Kidney (tissue), 14 donors: Measurements from ENCODE around the gene TRAP1. TPM values are rescaled to one million over a fixed set of nuclear protein-coding genes. Genes with fewer than 3 reads are reported as not detected.
"Not testable (repeated sequence)": the region's sequence is repeated elsewhere in the genome, so short reads cannot be mapped to it uniquely, and the experiment has no call there.

Experiments
- DNase-seq, 5 donors: peaks; one replicate each; pipeline ENCODE4 v3.0.0-alpha.2; 2013 to 2020
- FAIRE-seq: peaks from 2 replicates; lab custom pipeline; 2012; peaks lifted over from hg19 to GRCh38; lab: Jason Lieb, UNC
- H3K27ac ChIP-seq, 2 donors: one replicate each; pipeline ENCODE4 v1.7.0; 2013; ENCODE audit warnings: low read depth in 2 of 2, low read length in 2 of 2, inconsistent platforms in 1 of 2
- H3K27me3 ChIP-seq: one replicate; pipeline ENCODE4 v1.7.1; 2013; ENCODE audit warnings: low read length, inconsistent platforms; ENCODE audit not compliant: control insufficient read depth, insufficient read depth
- H3K36me3 ChIP-seq, 3 donors: one replicate each; pipeline versions ENCODE4 v1.7.0 to v1.7.1; 2013; ENCODE audit warnings: low read length in 3 of 3, control low read depth in 1 of 3, inconsistent platforms in 1 of 3; ENCODE audit not compliant: insufficient read depth in 3 of 3, control insufficient read depth in 2 of 3
- H3K4me1 ChIP-seq, 3 donors: one replicate each; pipeline versions ENCODE4 v1.7.0 to v1.7.1; 2013; ENCODE audit warnings: low read length in 3 of 3, inconsistent platforms in 1 of 3, low read depth in 1 of 3; ENCODE audit not compliant: control insufficient read depth in 2 of 3, insufficient read depth in 2 of 3
- H3K4me3 ChIP-seq, 3 donors: one replicate each; pipeline versions ENCODE4 v1.7.0 to v1.8.1; 2013; ENCODE audit warnings: low read length in 3 of 3, control low read depth in 1 of 3, inconsistent platforms in 1 of 3
- H3K9ac ChIP-seq, 3 donors: one replicate each; pipeline versions ENCODE4 v1.7.0 to v1.7.1; 2013; ENCODE audit warnings: low read length in 3 of 3, control low read depth in 1 of 3, inconsistent platforms in 1 of 3
- H3K9me3 ChIP-seq, 3 donors: one replicate each; pipeline versions ENCODE4 v1.7.0 to v1.7.1; 2013; ENCODE audit warnings: low read length in 3 of 3, control low read depth in 1 of 3, inconsistent platforms in 1 of 3; ENCODE audit not compliant: control insufficient read depth in 2 of 3, insufficient read depth in 1 of 3
- intact Hi-C: fragments of 100-400 bp; cut with DNase I; formaldehyde crosslinking; loops from one replicate; pipeline ENCODE4 v1.11.1; 2022
- polyA plus RNA-seq: library from polyadenylated mRNA; stranded (reverse); fragments of 350-450 nt; fragmentation: Illumina TruSeq; extraction: RNeasy Lipid Tissue Mini Kit (QIAGEN cat#74804); gene quantifications from one replicate; pipeline ENCODE4 v1.2.3, GENCODE V29; 2014; ENCODE audit warnings: low read depth, low replicate concordance; ENCODE audit not compliant: insufficient read depth
- total RNA-seq: library from RNA; stranded (reverse); fragmentation: NEBNext Ultra II Directional; extraction: Animal tissue kit (Norgen Biotek cat#: 25700); gene quantifications from one replicate; pipeline ENCODE4 v1.2.1, GENCODE V29; 2021
- TF ChIP-seq, protein P1 (sequence below): IDR thresholded peaks from 3 replicates; pipeline ENCODE4 v1.5.1; 2012; ENCODE audit warnings: mild to moderate bottlenecking, moderate library complexity, borderline replicate concordance; ENCODE audit not compliant: insufficient read depth; ENCODE audit errors: extremely low read depth
- donor health status: control.
- donor health status: control.
- donor health status: control.
- donor health status: control.
- donor health status: control.
- donor health status: DM: yes; HTN: yes; CAD: no.
- donor health status: Normal renal cell carcinoma (clear cell type).

Gene TRAP1
- total and polyA plus RNA-seq, 2 donors from 2014 or later: 86.3 to 88.8 TPM

DNA sequence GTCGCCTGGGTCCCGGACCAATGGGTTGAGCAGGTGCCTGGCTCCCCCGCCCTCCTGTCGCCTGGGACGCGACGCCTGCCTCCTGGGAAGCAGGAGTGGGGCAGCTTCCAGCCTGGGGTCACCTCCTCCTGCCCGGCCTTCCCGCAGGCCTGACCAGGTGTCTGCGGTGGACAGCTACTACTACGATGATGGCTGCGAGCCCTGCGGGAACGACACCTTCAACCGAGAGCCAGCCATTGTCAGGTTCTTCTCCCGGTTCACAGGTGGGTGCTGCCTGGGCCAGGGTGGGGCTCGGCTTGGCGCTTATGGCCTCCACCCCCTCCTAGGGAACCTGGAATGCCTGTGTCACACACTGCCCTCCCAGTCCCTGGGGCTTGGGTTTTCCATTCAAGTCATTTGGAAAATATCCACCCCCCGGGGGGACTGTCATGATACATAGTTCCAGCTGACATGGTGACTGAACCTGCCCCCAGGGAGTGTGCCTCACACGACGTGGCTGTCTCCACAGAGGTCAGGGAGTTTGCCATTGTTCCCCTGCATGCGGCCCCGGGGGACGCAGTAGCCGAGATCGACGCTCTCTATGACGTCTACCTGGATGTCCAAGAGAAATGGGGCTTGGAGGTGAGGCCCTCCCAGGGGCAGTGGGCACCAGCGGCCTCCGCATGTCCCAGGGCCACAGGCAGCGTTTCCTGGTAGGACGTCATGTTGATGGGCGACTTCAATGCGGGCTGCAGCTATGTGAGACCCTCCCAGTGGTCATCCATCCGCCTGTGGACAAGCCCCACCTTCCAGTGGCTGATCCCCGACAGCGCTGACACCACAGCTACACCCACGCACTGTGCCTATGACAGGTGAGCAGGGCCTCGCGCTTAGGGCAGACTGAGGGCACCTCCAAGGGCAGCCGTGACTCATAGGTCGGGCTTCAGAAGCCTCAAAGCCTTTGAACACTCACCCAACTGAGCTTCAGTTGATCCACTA lies 60.5 kb downstream of the TRAP1 start:
- Histone ChIP-seq H3K9me3 (no peaks in the 10 kb centered on the region), H3K27me3 (no peaks in the 10 kb centered on the region), H3K4me1 (peaks cover 0 to 12% (median 0%) of the 10 kb centered on the region in 3 donors), H3K4me3 (peak overlapping the region in 1 of 3 donors; percentile 47), H3K36me3 (peaks cover 0 to 44% (median 25%) of the 10 kb centered on the region in 3 donors), H3K27ac (peak overlapping the region; percentile 40 to 43), H3K9ac (peak overlapping the region in 1 of 3 donors; percentile 55)
- DNase-seq: peak in 2 of 5 donors; percentile 39 to 71
- intact Hi-C loops: no loop called here
- TF ChIP-seq, protein P1, sequence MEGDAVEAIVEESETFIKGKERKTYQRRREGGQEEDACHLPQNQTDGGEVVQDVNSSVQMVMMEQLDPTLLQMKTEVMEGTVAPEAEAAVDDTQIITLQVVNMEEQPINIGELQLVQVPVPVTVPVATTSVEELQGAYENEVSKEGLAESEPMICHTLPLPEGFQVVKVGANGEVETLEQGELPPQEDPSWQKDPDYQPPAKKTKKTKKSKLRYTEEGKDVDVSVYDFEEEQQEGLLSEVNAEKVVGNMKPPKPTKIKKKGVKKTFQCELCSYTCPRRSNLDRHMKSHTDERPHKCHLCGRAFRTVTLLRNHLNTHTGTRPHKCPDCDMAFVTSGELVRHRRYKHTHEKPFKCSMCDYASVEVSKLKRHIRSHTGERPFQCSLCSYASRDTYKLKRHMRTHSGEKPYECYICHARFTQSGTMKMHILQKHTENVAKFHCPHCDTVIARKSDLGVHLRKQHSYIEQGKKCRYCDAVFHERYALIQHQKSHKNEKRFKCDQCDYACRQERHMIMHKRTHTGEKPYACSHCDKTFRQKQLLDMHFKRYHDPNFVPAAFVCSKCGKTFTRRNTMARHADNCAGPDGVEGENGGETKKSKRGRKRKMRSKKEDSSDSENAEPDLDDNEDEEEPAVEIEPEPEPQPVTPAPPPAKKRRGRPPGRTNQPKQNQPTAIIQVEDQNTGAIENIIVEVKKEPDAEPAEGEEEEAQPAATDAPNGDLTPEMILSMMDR: no peak
- no peak for FAIRE-seq

DNA sequence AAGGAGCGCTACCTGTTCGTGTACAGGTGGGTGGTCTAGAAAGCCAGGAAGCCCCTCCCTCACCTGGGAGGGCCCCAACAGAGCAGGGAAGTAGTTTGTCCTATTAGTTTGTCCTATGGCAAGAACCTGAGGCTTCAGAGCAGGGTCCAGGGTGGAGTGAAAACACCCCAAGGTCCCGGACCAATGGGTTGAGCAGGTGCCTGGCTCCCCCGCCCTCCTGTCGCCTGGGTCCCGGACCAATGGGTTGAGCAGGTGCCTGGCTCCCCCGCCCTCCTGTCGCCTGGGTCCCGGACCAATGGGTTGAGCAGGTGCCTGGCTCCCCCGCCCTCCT lies 61.2 kb downstream of the TRAP1 start:
- H3K9ac ChIP-seq: peak overlapping the region in 1 of 3 donors; percentile 80
- intact Hi-C loops, FAIRE-seq, DNase-seq, H3K27me3 ChIP-seq, H3K9me3 ChIP-seq: not testable (repeated sequence)
- H3K36me3 ChIP-seq: peaks cover 0 to 38% (median 20%) of the 10 kb centered on the region in 3 donors
- H3K4me1 ChIP-seq: peaks cover 0 to 12% (median 0%) of the 10 kb centered on the region in 3 donors
- peak overlapping the region; percentile 88 to 91 for H3K27ac ChIP-seq
- peak overlapping the region in 1 of 3 donors; percentile 63 for H3K4me3 ChIP-seq

DNA sequence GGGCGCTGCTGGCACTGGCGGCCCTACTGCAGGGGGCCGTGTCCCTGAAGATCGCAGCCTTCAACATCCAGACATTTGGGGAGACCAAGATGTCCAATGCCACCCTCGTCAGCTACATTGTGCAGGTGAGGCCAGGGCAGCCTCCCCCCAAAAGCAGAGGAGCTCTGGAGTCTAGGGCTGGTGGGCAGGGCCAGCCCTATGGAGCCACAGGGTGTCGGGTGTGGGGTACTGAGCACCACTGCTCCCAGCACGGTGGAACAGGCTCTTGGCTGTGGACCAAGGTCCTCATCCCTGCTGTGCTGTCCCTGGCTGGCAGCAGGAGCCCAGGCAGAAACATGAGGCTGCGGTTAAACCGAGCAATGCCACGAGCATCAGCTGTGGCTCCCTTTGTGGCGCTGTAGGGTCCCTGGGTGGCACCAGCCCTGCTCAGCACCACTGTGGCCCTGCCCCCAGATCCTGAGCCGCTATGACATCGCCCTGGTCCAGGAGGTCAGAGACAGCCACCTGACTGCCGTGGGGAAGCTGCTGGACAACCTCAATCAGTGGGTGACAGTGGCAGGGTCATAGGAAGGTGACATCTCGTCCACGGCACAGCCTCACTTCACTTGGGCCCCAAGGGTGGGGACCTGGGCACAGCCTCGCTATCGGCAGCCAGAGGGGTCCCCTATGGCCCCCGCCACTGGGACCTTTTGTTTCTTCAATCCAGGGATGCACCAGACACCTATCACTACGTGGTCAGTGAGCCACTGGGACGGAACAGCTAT lies 61.7 kb downstream of the TRAP1 start:
- intact Hi-C loops: no loop called here
- Histone ChIP-seq H3K9ac (peak overlapping the region in 1 of 3 donors; percentile 80), H3K27ac (peak overlapping the region; percentile 88 to 91), H3K36me3 (peaks cover 0 to 33% (median 20%) of the 10 kb centered on the region in 3 donors), H3K4me3 (peak overlapping the region in 2 of 3 donors; percentile 48 to 63), H3K27me3 (no peaks in the 10 kb centered on the region), H3K9me3 (no peaks in the 10 kb centered on the region), H3K4me1 (peaks cover 0 to 12% (median 0%) of the 10 kb centered on the region in 3 donors)
- FAIRE-seq (no peak), DNase-seq (peak in 2 of 5 donors; percentile 42 to 64)
- TF ChIP-seq, protein P1: no peak

DNA sequence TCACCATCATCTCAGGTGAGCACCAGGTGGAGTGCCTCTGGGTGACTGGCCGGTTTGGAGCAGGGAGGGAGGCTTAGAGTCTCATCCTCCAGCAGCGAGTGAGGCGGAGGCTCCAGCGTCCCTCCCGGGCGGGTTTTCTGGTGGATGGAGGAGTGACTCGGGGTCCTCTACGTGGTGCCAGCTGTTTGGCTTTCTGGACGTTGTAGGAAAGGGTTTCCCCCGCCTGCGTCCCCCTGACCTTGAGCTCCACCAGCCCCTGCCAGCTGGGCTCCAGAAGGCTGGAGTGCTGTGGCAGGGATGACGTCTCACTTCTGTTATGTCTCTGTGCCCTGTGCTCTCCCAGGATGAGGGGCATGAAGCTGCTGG lies 62.3 kb downstream of the TRAP1 start:
- TF ChIP-seq, protein P1: no peak
- intact Hi-C loops: no loop called here
- peak overlapping the region in 2 of 3 donors; percentile 48 to 63 for H3K4me3 ChIP-seq
- peaks cover 0 to 28% (median 18%) of the 10 kb centered on the region in 3 donors for H3K36me3 ChIP-seq
- H3K27ac ChIP-seq: peak overlapping the region; percentile 88 to 91
- FAIRE-seq (no peak), DNase-seq (peak in 1 of 5 donors; percentile 60)
- H3K27me3 ChIP-seq: no peaks in the 10 kb centered on the region
- H3K9ac ChIP-seq: peak overlapping the region in 1 of 3 donors; percentile 80
- no peaks in the 10 kb centered on the region for H3K9me3 ChIP-seq
- H3K4me1 ChIP-seq: peaks cover 0 to 12% (median 0%) of the 10 kb centered on the region in 3 donors
